NT2/D1 (cell line): ENCODE data around the gene SPIRE1.

Source experiments
- SUZ12 ChIP-seq: IDR thresholded peaks from 2 replicates; pipeline ENCODE4 v1.6.1; 2011; ENCODE audit not compliant: insufficient read length, insufficient read depth; ENCODE audit errors: extremely low read depth
- YY1 ChIP-seq: IDR thresholded peaks from 2 replicates; pipeline ENCODE4 v1.6.1; 2011; ENCODE audit not compliant: insufficient read length, insufficient read depth
- ZNF274 ChIP-seq: IDR thresholded peaks from 2 replicates; pipeline ENCODE4 v1.6.1; 2011; ENCODE audit warnings: mild to moderate bottlenecking, low read depth, low read length

GRCh38 chr18:12478269-12479047, 179.4 kb downstream of the SPIRE1 start:
- TF ChIP-seq ZNF274 (no peak), SUZ12 (no peak), YY1 (no peak)
